Fibroblast of lung (primary cell): ENCODE results near the gene DOK6. TPM values are rescaled to one million over a fixed set of nuclear protein-coding genes. Genes with fewer than 3 reads are reported as not detected.

Experiments used
- DNase-seq, 2 donors: peaks; one replicate each; pipeline versions ENCODE4 v3.0.0 to v3.0.0-alpha.2; 2010; ENCODE audit warnings: low read depth in 2 of 2
- H2AFZ ChIP-seq: 2 replicates; pipeline ENCODE4 v1.5.1; 2012; ENCODE audit warnings: low read length, control low read depth, inconsistent platforms
- H3K27ac ChIP-seq: 2 replicates; pipeline ENCODE4 v1.5.1; 2011; ENCODE audit warnings: low read length, control low read depth; ENCODE audit not compliant: insufficient read depth
- H3K27me3 ChIP-seq: 2 replicates; pipeline ENCODE4 v1.5.1; 2011; ENCODE audit warnings: mild to moderate bottlenecking, low read length; ENCODE audit not compliant: control insufficient read depth, insufficient read depth
- H3K36me3 ChIP-seq: 2 replicates; pipeline ENCODE4 v1.5.1; 2011; ENCODE audit warnings: low read length; ENCODE audit not compliant: control insufficient read depth, insufficient read depth
- H3K4me1 ChIP-seq: 2 replicates; pipeline ENCODE4 v1.5.1; 2011; ENCODE audit warnings: low read length; ENCODE audit not compliant: control insufficient read depth, insufficient read depth; ENCODE audit errors: extremely low read depth
- H3K4me2 ChIP-seq: 2 replicates; pipeline ENCODE4 v1.5.1; 2011; ENCODE audit warnings: low read length, control low read depth; ENCODE audit not compliant: insufficient read depth; ENCODE audit errors: extremely low read depth
- H3K4me3 ChIP-seq, 4 experiments: fragments of 200-600 bp in 1 of 4; sonication (generic) in 1 of 4; replicated peaks in 1 of 4; 2 replicates each; pipeline ENCODE4 v1.5.1; 2011 to 2016; ENCODE audit warnings: low read length in 4 of 4, low read depth in 3 of 4, mild to moderate bottlenecking in 3 of 4, control low read depth in 2 of 4, inconsistent platforms in 1 of 4, mixed read lengths in 1 of 4; ENCODE audit not compliant: insufficient read depth in 1 of 4; ENCODE audit errors: control extremely low read depth in 1 of 4
- H3K79me2 ChIP-seq: 2 replicates; pipeline ENCODE4 v1.5.1; 2012; ENCODE audit warnings: mild to moderate bottlenecking, low read length, inconsistent platforms; ENCODE audit not compliant: control insufficient read depth, insufficient read depth
- H3K9ac ChIP-seq: 2 replicates; pipeline ENCODE4 v1.5.1; 2011; ENCODE audit warnings: mild to moderate bottlenecking, low read length, control low read depth; ENCODE audit not compliant: insufficient read depth
- H3K9me3 ChIP-seq: 2 replicates; pipeline ENCODE4 v1.5.1; 2012; ENCODE audit warnings: low read depth, low read length; ENCODE audit not compliant: control insufficient read depth, insufficient read depth
- H4K20me1 ChIP-seq: 2 replicates; pipeline ENCODE4 v1.5.1; 2011; ENCODE audit warnings: low read length; ENCODE audit not compliant: control insufficient read depth, insufficient read depth; ENCODE audit errors: extremely low read depth
- CTCF ChIP-seq, 2 donors: IDR thresholded peaks in 1 of 2; conservative IDR thresholded peaks in 1 of 2; 1 replicate in 1 of 2; 2 replicates in 1 of 2; pipeline ENCODE4 v1.5.1; 2011 to 2012; ENCODE audit warnings: low read length in 2 of 2, control low read depth in 1 of 2, inconsistent platforms in 1 of 2, low read depth in 1 of 2, mild to moderate bottlenecking in 1 of 2
- EZH2 ChIP-seq: IDR thresholded peaks from 2 replicates; pipeline ENCODE4 v1.5.1; 2012; ENCODE audit warnings: low read length, control low read depth, mild to moderate bottlenecking; ENCODE audit errors: missing control alignments
- polyA plus RNA-seq, 2 donors: library from polyadenylated mRNA; depleted of rRNA in 1 of 2; stranded (reverse) in 1 of 2; unstranded in 1 of 2; fragments of >200 nt; gene quantifications; 2 replicates each; pipeline ENCODE4 v1.2.1, GENCODE V29; 2011 to 2012; ENCODE audit warnings: missing spikeins in 1 of 2
- total RNA-seq: library from RNA; depleted of rRNA; stranded (reverse); fragments of >200 nt; gene quantifications from 2 replicates; pipeline ENCODE4 v1.2.1, GENCODE V29; 2014

Gene DOK6
- total and polyA plus RNA-seq, 2 donors (not counting 1 experiment from before 2014, with no cell fraction given): 4.0 to 7.8 TPM

- TF ChIP-seq EZH2 (no peak), CTCF (conservative IDR thresholded peaks at IDR 0.05 in 1 of 2, IDR thresholded peaks at IDR 0.05 in 1 of 2; ENCODE audit: low read depth in 1 of 2, low read length in 2 of 2) (no peak)
- Histone ChIP-seq H3K27me3 (no peaks in the 10 kb centered on the region), H3K4me2 (no peak overlapping the region), H3K36me3 (no peaks in the 10 kb centered on the region), H3K4me3 (no peak overlapping the region), H3K4me1 (no peaks in the 10 kb centered on the region), H3K79me2 (no peaks in the 10 kb centered on the region), H3K9me3 (no peaks in the 10 kb centered on the region), H3K9ac (no peak overlapping the region), H4K20me1 (no peaks in the 10 kb centered on the region), H3K27ac (no peak overlapping the region), H2AFZ (no peak overlapping the region)
- DNase-seq: peak in 1 of 2 donors; percentile 10
Observed at GRCh38 chr18:69715191-69715795, 314.6 kb downstream of the DOK6 start.

GRCh38 chr18:69717586-69717985 is 316.9 kb downstream of the DOK6 start:
- H3K9ac ChIP-seq: no peak overlapping the region
- H4K20me1 ChIP-seq: no peaks in the 10 kb centered on the region
- no peak overlapping the region for H3K4me3 ChIP-seq
- no peak overlapping the region for H3K27ac ChIP-seq
- no peaks in the 10 kb centered on the region for H3K4me1 ChIP-seq
- H3K79me2 ChIP-seq: no peaks in the 10 kb centered on the region
- no peak overlapping the region for H3K4me2 ChIP-seq
- no peak for TF ChIP-seq CTCF (conservative IDR thresholded peaks at IDR 0.05 in 1 of 2, IDR thresholded peaks at IDR 0.05 in 1 of 2; ENCODE audit: low read depth in 1 of 2, low read length in 2 of 2)
- no peak for TF ChIP-seq EZH2
- no peak for DNase-seq
- no peaks in the 10 kb centered on the region for H3K27me3 ChIP-seq
- H3K9me3 ChIP-seq: no peaks in the 10 kb centered on the region
- H3K36me3 ChIP-seq: no peaks in the 10 kb centered on the region
- no peak overlapping the region for H2AFZ ChIP-seq

GRCh38 chr18:69718912-69719547 is 318.3 kb downstream of the DOK6 start:
- no peaks in the 10 kb centered on the region for H3K4me1 ChIP-seq
- no peak overlapping the region for H2AFZ ChIP-seq
- no peaks in the 10 kb centered on the region for H3K79me2 ChIP-seq
- TF ChIP-seq EZH2: no peak
- no peak for TF ChIP-seq CTCF (conservative IDR thresholded peaks at IDR 0.05 in 1 of 2, IDR thresholded peaks at IDR 0.05 in 1 of 2; ENCODE audit: low read depth in 1 of 2, low read length in 2 of 2)
- H3K4me3 ChIP-seq: no peak overlapping the region
- H3K4me2 ChIP-seq: no peak overlapping the region
- no peak for DNase-seq
- no peaks in the 10 kb centered on the region for H3K27me3 ChIP-seq
- no peaks in the 10 kb centered on the region for H4K20me1 ChIP-seq
- H3K9ac ChIP-seq: no peak overlapping the region
- no peaks in the 10 kb centered on the region for H3K9me3 ChIP-seq
- H3K27ac ChIP-seq: no peak overlapping the region
- no peaks in the 10 kb centered on the region for H3K36me3 ChIP-seq
